ENCODE results near the gene PHF2. TPM values are rescaled to one million over a fixed set of nuclear protein-coding genes. Genes with fewer than 3 reads are reported as not detected.

The PHF2 gene
- total and polyA plus RNA-seq, 9 of the 15 experiments (the other 6 are each of a cell fraction or from before 2014, with no cell fraction given), result 0.37 to 14.4 (median 8.1) TPM

GRCh38 chr9:93657331-93658111 is 81.1 kb downstream of the PHF2 start:
- H3K9me3 ChIP-seq (replicated peaks; ENCODE audit: control insufficient read depth, insufficient read depth, low read depth, low read length), result no peaks in the 10 kb centered on the region
- in situ Hi-C loops (cut with MboI) (no loop called here), intact Hi-C loops (cut with micrococcal nuclease) (no loop called here)
- POLR2A ChIA-PET, result interaction anchor here (0.5 kb wide), 1 partner anchor 13 kb away, joined by 3 read pairs; no protein-coding TSS in a partner anchor
- H3K36me3 ChIP-seq (ENCODE audit: control insufficient read depth, insufficient read depth, low read length), result 0 out of 3 replicates have a peak, but pooled peaks cover 3% of the 10 kb centered on the region
- H3K27me3 ChIP-seq (ENCODE audit: control insufficient read depth in 2 of 2, insufficient read depth in 2 of 2, low read length in 2 of 2), result no peaks in the 10 kb centered on the region
- no peak overlapping the region for H3K4me3 ChIP-seq
- no peaks in the 10 kb centered on the region for H4K20me1 ChIP-seq (replicated peaks; ENCODE audit: control insufficient read depth, insufficient read depth, low read length)
- TF ChIP-seq ZBTB11 (CRISPR knock-in tag; IDR thresholded peaks at IDR 0.05) (no peak), ZNF445 (CRISPR knock-in tag; IDR thresholded peaks at IDR 0.05; ENCODE audit: low read depth) (no peak), ZBTB7A (IDR thresholded peaks at IDR 0.05; ENCODE audit: borderline replicate concordance, control insufficient read depth, low read depth, low read length) (no peak), E2F3 (CRISPR knock-in tag; IDR thresholded peaks at IDR 0.05) (no peak), MBD1 (CRISPR knock-in tag; IDR thresholded peaks at IDR 0.05) (no peak), MCM5 (IDR thresholded peaks at IDR 0.05; ENCODE audit: low read depth) (no peak), FOSL1 (tag; conservative IDR thresholded peaks at IDR 0.05) (no peak)
- CTCF ChIA-PET (ENCODE audit: low intra/inter-chr PET ratio), result no interaction called here
- peaks cover 3% of the 10 kb centered on the region for H3K9me1 ChIP-seq (ENCODE audit: control insufficient read depth, insufficient read depth, low read length)
- no peak overlapping the region for H3K4me2 ChIP-seq (ENCODE audit: insufficient read depth, low read length)
- no peaks in the 10 kb centered on the region for H3K79me2 ChIP-seq (ENCODE audit: control insufficient read depth, insufficient read depth, low read length)
- no peak for DNase-seq (ENCODE audit: extremely low read depth in 1 of 4, low spot score in 3 of 4)
- H2AFZ ChIP-seq (ENCODE audit: low read depth, low read length), result no peak overlapping the region
- BruUV-seq (replicated peaks), result no TSS peak
- H3K9ac ChIP-seq (ENCODE audit: insufficient read depth in 1 of 2, low read depth in 2 of 2, low read length in 2 of 2), result peak overlapping the region in 1 of 2 experiments; percentile 17; a peak in 1 of 4 replicates
- FAIRE-seq, result no peak
- no peaks in the 10 kb centered on the region; a peak in 1 of 5 replicates for H3K4me1 ChIP-seq (replicated peaks in 1 of 2; ENCODE audit: control insufficient read depth in 2 of 2, insufficient read depth in 2 of 2, low read length in 2 of 2)
- no peak for ATAC-seq
- no peak overlapping the region for H3K27ac ChIP-seq (ENCODE audit: extremely low read depth, low read depth, low read length)
- 96% methylated on average over 7 of the region's 8 CpGs for WGBS (ENCODE audit: insufficient coverage, low coverage, missing lambda C conversion rate)
